ENCODE measurements around the gene SECISBP2L.

DNA sequence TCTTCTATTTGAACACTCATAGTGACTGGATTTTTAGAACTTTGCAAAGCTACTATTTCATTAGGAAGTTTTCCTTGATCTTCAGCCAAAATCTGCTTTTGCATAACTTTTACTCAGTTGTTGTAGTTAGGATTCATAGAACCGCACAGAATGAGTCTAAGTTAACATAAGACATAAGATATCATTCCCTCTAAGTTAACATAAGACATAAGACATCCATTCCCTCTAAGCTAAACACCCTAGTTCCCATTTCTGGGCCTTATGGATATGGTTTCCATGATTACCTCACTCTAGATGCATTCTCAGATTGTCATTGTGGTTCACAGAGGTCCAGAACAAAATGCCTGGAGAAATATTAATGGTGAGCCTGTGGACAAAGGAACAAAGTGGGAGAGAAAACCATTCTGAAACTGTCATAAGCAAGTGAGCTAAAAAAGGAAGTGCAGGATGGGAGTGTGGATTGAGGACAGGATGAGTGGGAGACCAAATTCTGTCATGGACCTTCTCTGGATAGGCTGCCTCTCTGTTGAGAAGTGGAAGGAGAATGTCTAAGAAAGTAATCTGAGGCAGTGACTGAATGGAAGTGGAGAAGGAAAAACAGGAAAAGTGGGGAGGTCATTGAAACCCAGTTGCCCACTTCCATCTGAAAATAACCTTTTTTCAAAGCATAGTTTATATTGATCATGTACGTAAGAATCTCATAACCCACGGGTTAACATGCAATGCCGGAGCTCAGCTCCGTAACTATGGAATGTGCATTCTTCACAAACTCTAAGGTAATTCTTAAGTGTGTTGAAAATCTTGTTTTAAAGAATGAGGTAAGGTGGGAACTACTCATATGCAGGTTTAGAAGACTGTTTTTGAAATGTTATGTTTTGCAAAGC, 37.4 kb upstream of the SECISBP2L start:
- TF ChIP-seq, protein P1, sequence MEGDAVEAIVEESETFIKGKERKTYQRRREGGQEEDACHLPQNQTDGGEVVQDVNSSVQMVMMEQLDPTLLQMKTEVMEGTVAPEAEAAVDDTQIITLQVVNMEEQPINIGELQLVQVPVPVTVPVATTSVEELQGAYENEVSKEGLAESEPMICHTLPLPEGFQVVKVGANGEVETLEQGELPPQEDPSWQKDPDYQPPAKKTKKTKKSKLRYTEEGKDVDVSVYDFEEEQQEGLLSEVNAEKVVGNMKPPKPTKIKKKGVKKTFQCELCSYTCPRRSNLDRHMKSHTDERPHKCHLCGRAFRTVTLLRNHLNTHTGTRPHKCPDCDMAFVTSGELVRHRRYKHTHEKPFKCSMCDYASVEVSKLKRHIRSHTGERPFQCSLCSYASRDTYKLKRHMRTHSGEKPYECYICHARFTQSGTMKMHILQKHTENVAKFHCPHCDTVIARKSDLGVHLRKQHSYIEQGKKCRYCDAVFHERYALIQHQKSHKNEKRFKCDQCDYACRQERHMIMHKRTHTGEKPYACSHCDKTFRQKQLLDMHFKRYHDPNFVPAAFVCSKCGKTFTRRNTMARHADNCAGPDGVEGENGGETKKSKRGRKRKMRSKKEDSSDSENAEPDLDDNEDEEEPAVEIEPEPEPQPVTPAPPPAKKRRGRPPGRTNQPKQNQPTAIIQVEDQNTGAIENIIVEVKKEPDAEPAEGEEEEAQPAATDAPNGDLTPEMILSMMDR (IDR thresholded peaks at IDR 0.05) = no peak
- TF ChIP-seq POLR2A (IDR thresholded peaks at IDR 0.05) = no peak
